HL-60 (cell line): ENCODE data around the gene KCNJ12.

ENCODE experiments used
- CTCF ChIP-seq: IDR thresholded peaks from one replicate; pipeline ENCODE4 v1.5.1; 2011; ENCODE audit warnings: low read length, control low read depth, inconsistent platforms; ENCODE audit not compliant: insufficient read depth
- POLR2AphosphoS5 ChIP-seq: IDR thresholded peaks from 2 replicates; pipeline ENCODE4 v1.6.1; 2012; ENCODE audit warnings: low read depth
- REST ChIP-seq: IDR thresholded peaks from 2 replicates; pipeline ENCODE4 v1.6.1; 2012; ENCODE audit warnings: low read depth; ENCODE audit not compliant: insufficient replicate concordance

- no peak for TF ChIP-seq CTCF
- TF ChIP-seq REST: no peak
- TF ChIP-seq POLR2AphosphoS5: no peak
Measured at GRCh38 chr17:21388066-21388465, 11.9 kb downstream of the KCNJ12 start.
